ENCODE data around the gene NFE2L3.
"Not testable (repeated sequence)": the region's sequence is repeated elsewhere in the genome, so short reads cannot be mapped to it uniquely, and the experiment has no call there.

Gene NFE2L3

DNA sequence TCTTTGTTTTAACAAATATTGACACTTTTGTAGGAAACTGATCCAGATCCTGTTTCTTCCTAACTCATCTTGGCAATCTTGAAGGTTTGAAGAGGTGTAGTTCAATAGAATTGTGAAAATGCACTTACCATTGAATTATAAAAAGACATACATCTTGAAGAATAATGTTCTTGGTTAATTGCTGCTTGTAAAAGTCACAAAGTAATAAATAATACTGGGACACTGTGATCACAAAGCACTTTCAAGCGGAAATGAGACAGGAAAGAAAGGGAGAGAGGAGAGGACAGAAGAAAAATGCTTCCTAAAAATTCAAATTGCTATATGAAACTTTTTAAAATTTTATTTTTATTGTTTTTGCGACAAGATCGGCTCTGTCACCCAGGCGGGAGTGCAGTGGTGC is 15.2 kb upstream of the NFE2L3 start:
- TF ChIP-seq, protein P1, sequence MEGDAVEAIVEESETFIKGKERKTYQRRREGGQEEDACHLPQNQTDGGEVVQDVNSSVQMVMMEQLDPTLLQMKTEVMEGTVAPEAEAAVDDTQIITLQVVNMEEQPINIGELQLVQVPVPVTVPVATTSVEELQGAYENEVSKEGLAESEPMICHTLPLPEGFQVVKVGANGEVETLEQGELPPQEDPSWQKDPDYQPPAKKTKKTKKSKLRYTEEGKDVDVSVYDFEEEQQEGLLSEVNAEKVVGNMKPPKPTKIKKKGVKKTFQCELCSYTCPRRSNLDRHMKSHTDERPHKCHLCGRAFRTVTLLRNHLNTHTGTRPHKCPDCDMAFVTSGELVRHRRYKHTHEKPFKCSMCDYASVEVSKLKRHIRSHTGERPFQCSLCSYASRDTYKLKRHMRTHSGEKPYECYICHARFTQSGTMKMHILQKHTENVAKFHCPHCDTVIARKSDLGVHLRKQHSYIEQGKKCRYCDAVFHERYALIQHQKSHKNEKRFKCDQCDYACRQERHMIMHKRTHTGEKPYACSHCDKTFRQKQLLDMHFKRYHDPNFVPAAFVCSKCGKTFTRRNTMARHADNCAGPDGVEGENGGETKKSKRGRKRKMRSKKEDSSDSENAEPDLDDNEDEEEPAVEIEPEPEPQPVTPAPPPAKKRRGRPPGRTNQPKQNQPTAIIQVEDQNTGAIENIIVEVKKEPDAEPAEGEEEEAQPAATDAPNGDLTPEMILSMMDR (conservative IDR thresholded peaks at IDR 0.05): no peak
- peak overlapping the region; percentile 27 for H3K27ac ChIP-seq

DNA sequence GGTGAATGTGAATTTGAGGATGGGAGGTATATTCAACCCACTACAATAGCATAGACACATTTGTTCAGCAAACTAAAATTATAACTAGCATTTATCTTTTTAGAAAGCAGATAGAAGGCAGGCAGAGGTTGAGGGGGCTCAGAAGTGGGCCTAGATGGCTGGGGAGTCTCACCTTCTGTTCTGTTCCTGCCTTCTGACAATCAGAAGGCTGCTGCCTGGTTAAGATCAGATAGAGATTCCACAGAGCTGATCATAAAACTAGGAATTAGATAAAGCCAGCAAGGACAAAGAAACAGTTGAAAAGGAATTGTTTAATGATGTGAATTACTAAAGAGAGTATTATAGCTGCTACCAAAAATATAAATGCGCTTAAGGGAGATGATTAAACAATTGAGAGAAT is 11.6 kb upstream of the NFE2L3 start:
- TF ChIP-seq, protein P1 (conservative IDR thresholded peaks at IDR 0.05): no peak
- H3K27ac ChIP-seq: no peak overlapping the region

DNA sequence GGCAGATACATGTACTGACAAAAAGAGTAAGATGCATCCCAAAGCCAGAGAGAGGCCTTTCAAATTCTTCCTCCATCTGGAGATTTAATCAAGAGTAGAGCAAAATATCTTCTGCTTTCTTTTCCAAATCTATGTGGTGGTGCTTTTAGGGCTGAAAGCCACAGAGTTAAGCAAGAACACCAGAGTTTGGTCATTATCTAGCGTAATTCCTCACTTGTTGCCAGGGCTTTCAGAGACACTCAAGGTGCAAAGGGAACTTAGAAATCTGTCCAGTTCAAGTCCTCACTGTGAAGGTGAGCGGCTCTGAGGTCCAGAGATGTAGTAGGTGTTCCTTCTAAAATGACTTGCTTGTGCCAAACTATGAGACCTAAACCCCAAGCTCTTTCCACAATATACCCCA is 10.9 kb upstream of the NFE2L3 start:
- TF ChIP-seq, protein P1 (conservative IDR thresholded peaks at IDR 0.05): no peak
- no peak overlapping the region for H3K27ac ChIP-seq

DNA sequence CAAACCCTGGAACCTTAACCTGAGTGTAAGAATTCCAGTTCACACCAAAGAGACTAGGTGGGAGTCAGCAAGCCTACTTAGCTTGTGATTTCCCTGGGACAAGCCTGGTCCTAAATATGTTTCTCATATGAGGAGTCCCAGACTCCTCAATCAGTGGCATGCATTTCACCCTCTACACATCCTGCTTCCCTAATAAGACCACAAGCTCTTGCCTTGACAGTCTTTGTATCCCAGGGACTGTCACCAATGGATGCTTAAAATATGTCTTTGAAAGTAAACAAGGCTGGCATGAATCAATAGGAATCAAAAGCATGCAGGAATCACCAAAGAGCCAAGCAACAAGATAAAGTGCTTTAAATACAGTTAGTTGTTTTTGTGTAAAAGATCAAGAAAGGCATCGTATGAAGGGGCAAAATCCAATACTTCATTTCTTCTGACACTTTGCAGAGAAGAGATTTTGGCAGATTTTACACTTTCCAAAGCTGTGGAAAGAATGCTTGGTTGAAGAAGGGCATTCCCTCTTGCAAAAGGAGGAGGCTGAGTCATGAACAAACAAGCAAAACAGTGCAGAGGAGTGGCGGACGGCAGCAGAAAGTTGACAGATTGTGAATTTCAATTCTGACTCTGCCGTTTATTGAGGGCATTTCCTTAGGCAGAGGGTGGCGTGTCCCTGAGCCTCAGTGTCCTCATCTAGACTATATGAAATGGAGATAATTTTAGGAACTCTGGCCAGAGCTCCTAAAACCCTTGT is 8.5 kb upstream of the NFE2L3 start:
- H3K27ac ChIP-seq: no peak overlapping the region
- TF ChIP-seq, protein P1 (conservative IDR thresholded peaks at IDR 0.05): no peak

DNA sequence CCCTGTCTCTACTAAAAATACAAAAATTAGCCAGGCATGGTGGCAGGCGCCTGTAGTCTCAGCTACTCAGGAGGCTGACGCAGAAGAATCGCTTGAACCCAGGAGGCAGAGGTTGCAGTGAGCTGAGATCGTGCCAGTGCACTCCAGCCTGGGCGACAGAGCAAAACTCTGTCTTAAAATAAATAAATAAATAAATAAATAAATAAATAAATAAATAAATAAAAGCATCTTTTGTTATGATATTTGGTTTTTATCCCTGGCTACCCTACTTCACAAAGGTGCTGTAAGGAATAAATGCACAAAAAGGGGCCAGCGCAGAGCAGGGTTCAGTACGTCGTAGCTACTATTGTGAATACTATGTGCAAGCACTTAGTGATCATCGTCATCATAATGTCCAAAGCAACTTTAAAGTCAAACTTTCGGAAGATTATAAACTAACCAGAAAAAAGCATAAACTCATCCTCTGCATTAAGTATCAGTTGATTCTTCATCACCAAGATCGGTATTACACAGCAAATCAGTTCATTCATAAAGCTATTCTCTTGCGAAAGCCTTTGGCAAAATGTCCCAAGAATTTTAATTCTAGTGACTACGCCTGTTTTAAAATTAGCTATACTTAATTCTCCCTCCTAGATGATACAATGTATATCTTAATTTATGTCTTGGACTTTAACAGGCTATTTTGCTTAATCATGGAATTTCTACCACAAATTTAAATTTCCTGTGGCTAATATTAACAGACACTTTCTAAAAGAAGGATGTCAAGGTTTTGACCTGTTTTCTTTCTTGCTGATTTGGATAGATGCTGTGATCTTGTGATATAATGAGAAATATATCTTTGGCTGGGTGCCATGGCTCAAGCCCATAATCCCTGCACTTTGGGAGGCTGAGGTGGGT is 7.6 kb upstream of the NFE2L3 start:
- TF ChIP-seq, protein P1 (conservative IDR thresholded peaks at IDR 0.05): no peak
- no peak overlapping the region for H3K27ac ChIP-seq

DNA sequence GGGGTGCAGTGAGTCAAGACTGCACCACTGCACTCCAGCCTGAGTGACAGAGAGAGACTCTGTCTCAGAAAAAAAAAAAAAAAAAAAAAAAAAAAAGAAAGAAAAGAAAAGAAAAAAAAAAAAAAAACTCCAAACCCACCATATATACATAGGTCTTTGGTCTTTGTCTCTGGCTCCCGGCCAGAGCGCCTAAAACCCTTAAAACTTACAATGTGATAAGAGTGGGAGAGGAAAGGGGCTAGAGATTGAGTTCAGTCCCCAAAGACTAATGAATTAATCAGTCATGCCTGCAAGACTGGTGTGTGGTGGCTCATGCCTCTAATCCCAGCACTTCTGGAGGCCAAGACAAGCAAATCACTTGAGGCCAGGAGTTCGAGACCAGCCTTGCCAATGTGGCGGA is 6.8 kb upstream of the NFE2L3 start:
- TF ChIP-seq, protein P1 (conservative IDR thresholded peaks at IDR 0.05): no peak
- no peak overlapping the region for H3K27ac ChIP-seq

DNA sequence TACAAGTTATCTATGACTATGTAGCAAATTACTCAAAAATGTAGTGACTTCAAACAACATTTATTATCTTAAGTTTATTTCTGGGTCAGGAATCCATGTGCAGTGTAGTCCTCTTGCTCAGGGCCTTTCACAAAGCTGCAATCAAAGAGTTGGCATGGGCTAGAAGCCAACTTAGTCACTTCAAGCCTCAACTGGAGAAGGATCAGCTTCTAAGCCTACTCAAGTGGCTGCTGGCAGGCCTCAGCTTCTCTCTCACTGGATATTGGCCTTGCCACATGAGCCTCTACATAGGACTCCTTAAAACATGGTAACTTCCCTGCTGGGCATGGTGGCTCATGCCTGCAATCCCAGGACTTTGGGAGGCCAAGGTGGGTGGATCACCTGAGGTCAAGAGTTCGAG is 5.0 kb upstream of the NFE2L3 start:
- TF ChIP-seq, protein P1 (conservative IDR thresholded peaks at IDR 0.05): no peak
- no peak overlapping the region for H3K27ac ChIP-seq

DNA sequence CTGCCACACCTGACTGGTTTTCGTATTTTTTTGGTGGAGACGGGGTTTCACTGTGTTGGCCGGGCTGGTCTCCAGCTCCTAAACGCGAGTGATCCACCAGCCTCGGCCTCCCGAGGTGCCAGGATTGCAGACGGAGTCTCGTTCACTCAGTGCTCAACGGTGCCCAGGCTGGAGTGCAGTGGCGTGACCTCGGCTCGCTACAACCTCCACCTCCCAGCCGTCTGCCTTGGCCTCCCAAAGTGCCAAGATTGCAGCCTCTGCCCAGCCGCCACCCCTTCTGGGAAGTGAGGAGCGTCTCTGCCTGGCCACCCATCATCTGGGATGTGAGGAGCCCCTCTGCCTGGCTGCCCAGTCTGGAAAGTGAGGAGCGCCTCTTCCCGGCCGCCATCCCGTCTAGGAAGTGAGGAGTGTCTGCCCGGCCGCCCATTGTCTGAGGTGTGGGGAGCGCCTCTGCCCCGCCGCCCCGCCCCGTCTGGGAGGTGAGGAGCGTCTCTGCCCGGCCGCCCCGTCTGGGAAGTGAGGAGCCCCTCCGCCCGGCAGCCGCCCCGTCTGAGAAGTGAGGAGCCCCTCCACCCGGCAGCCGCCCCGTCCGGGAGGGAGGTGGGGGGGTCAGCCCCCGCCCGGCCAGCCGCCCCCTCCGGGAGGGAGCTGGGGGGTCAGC is 4.2 kb upstream of the NFE2L3 start:
- H3K27ac ChIP-seq: not testable (repeated sequence)

DNA sequence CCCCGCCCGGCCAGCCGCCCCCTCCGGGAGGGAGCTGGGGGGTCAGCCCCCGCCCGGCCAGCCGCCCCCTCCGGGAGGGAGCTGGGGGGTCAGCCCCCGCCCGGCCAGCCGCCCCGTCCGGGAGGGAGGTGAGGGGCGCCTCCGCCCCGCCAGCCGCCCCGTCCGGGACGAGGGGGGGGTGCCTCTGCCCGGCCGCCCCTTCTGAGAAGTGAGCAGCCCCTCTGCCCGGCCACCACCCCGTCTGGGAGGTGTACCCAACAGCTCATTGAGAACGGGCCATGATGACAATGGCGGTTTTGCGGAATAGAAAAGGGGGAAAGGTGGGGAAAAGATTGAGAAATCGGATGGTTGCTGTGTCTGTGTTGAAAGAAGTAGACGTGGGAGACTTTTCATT is 3.7 kb upstream of the NFE2L3 start:
- not testable (repeated sequence) for H3K27ac ChIP-seq
